HCT116 (cell line): ENCODE data around the gene ORC3. TPM values are rescaled to one million over a fixed set of nuclear protein-coding genes. Genes with fewer than 3 reads are reported as not detected.
A peak's percentile ranks its signal among the peaks of the same experiment; 100 is the strongest.

Experiments
- ATAC-seq: fragments of 200-7000 bp; cut with Tn5 transposase; 2 replicates; pipeline ENCODE4 v1.9.1; 2020; ENCODE audit warnings: mild to moderate bottlenecking, moderate library complexity
- BruUV-seq: library from RNA; stranded (reverse); fragments of 400-500 nt; replicated peaks from 2 replicates; lab custom pipeline; 2021; lab: Mats Ljungman, UMichigan
- CTCF ChIA-PET: fragments of 300-600 bp; sonication (Branson Sonifier 250); formaldehyde crosslinking; loops from one replicate; lab custom pipeline; 2021; ENCODE audit warnings: antibody characterized with exemption; lab: Charles Lee
- POLR2A ChIA-PET: fragments of 300-600, 350-600 bp; sonication (Branson Sonifier 250); formaldehyde crosslinking; loops from one replicate; lab custom pipeline; 2021; ENCODE audit warnings: antibody characterized with exemption; lab: Charles Lee
- RAD21 ChIA-PET, 2 experiments: fragments of 300-600 bp; sonication (Branson Sonifier 250); formaldehyde crosslinking; loops; one replicate each; lab custom pipeline; 2023; ENCODE audit warnings: low total read pairs in 2 of 2; ENCODE audit not compliant: uncharacterized antibody in 2 of 2, unreplicated experiment in 2 of 2, low non-redundant PET in 1 of 2; lab: Charles Lee
- DNase-seq: peaks from one replicate; pipeline ENCODE4 v3.0.0-alpha.2; 2010; ENCODE audit warnings: low read depth, low spot score
- H2AFZ ChIP-seq: fragments of 200-600 bp; shearing (Covaris generic), sonication (generic); 2 replicates; pipeline ENCODE4 v1.6.1; 2017; ENCODE audit warnings: low read depth, mixed run types, mixed read lengths, antibody characterized with exemption, low read length; ENCODE audit not compliant: poor library complexity, severe bottlenecking
- H3K27ac ChIP-seq: 2 replicates; pipeline ENCODE4 v1.5.1; 2012; ENCODE audit warnings: low read depth, low read length
- H3K27me3 ChIP-seq: fragments of 200-600 bp; sonication (generic); 2 replicates; pipeline ENCODE4 v1.6.1; 2016; ENCODE audit warnings: mixed run types, low read length, mixed read lengths; ENCODE audit not compliant: insufficient read depth
- H3K36me3 ChIP-seq, 2 experiments: fragments of 200-500 bp in 1 of 2; fragments of 200-600 bp in 1 of 2; sonication (Bioruptor generic) in 1 of 2; sonication (generic) in 1 of 2; 2 replicates each; pipeline versions ENCODE4 v1.5.1 to v1.6.1; 2014 to 2016; ENCODE audit warnings: low read length in 2 of 2, inconsistent platforms in 1 of 2, mixed read lengths in 1 of 2, mixed run types in 1 of 2; ENCODE audit not compliant: insufficient read depth in 2 of 2, control insufficient read depth in 1 of 2
- H3K4me1 ChIP-seq, 2 experiments: fragments of 200-600 bp in 1 of 2; sonication (generic) in 1 of 2; 2 replicates each; pipeline versions ENCODE4 v1.5.1 to v1.6.1; 2012 to 2017; ENCODE audit warnings: low read length in 2 of 2, inconsistent platforms in 1 of 2, mild to moderate bottlenecking in 1 of 2, mixed read lengths in 1 of 2, mixed run types in 1 of 2, moderate library complexity in 1 of 2; ENCODE audit not compliant: insufficient read depth in 2 of 2, control insufficient read depth in 1 of 2
- H3K4me2 ChIP-seq: fragments of 200-600 bp; sonication (generic); 2 replicates; pipeline ENCODE4 v1.6.1; 2017; ENCODE audit warnings: mixed run types, low read length, mixed read lengths
- H3K4me3 ChIP-seq, 2 experiments: fragments of 200-600 bp in 1 of 2; sonication (generic) in 1 of 2; replicated peaks in 1 of 2; 2 replicates each; pipeline ENCODE4 v1.5.1; 2011 to 2016; ENCODE audit warnings: low read length in 2 of 2, control low read depth in 1 of 2, low read depth in 1 of 2, mild to moderate bottlenecking in 1 of 2, mixed read lengths in 1 of 2, mixed run types in 1 of 2
- H3K79me2 ChIP-seq: fragments of 200-600 bp; sonication (generic); 2 replicates; pipeline ENCODE4 v1.6.1; 2017; ENCODE audit warnings: mild to moderate bottlenecking, mixed run types, low read length, moderate library complexity, mixed read lengths; ENCODE audit not compliant: insufficient read depth
- H3K9ac ChIP-seq: fragments of 200-600 bp; sonication (generic); 2 replicates; pipeline ENCODE4 v1.6.1; 2016; ENCODE audit warnings: low read length, mixed read lengths
- H3K9me2 ChIP-seq: fragments of 200-600 bp; sonication (generic), shearing (Covaris generic); 2 replicates; pipeline ENCODE4 v1.6.1; 2017; ENCODE audit warnings: mixed run types, mild to moderate bottlenecking, moderate library complexity; ENCODE audit not compliant: insufficient read depth
- H3K9me3 ChIP-seq, 2 experiments: fragments of 200-500 bp in 1 of 2; fragments of 200-600 bp in 1 of 2; sonication (Bioruptor generic) in 1 of 2; sonication (generic) in 1 of 2; 2 replicates each; pipeline ENCODE4 v1.6.1; 2014 to 2017; ENCODE audit warnings: low read length in 2 of 2, mixed read lengths in 2 of 2, inconsistent platforms in 1 of 2, low read depth in 1 of 2, mild to moderate bottlenecking in 1 of 2, mixed run types in 1 of 2, moderate library complexity in 1 of 2; ENCODE audit not compliant: control insufficient read depth in 1 of 2, insufficient read depth in 1 of 2
- H4K20me1 ChIP-seq: fragments of 200-600 bp; sonication (generic), shearing (Covaris generic); 2 replicates; pipeline ENCODE4 v1.6.1; 2017; ENCODE audit warnings: mixed run types, mild to moderate bottlenecking, moderate library complexity; ENCODE audit not compliant: insufficient read depth
- CBX3 ChIP-seq: IDR thresholded peaks from 2 replicates; pipeline ENCODE4 v1.6.1; 2012; ENCODE audit warnings: low read depth
- CEBPB ChIP-seq: IDR thresholded peaks from 2 replicates; pipeline ENCODE4 v1.6.1; 2012; ENCODE audit warnings: low read depth
- EGR1 ChIP-seq: IDR thresholded peaks from 2 replicates; pipeline ENCODE4 v1.6.1; 2012; ENCODE audit warnings: low read depth
- EZH2 ChIP-seq: fragments of 200-600 bp; sonication (generic); IDR thresholded peaks from 2 replicates; pipeline ENCODE4 v1.6.1; 2017; ENCODE audit warnings: antibody characterized with exemption, mixed run types
- EZH2phosphoT487 ChIP-seq: fragments of 200-600 bp; IDR thresholded peaks from 2 replicates; pipeline ENCODE4 v1.6.1; 2018; ENCODE audit warnings: antibody characterized with exemption, borderline replicate concordance
- FOSL1 ChIP-seq: IDR thresholded peaks from 2 replicates; pipeline ENCODE4 v1.6.1; 2012; ENCODE audit warnings: low read depth
- JUND ChIP-seq: IDR thresholded peaks from 2 replicates; pipeline ENCODE4 v1.6.1; 2012
- POLR2A ChIP-seq: IDR thresholded peaks from 2 replicates; pipeline ENCODE4 v1.7.0; 2011; ENCODE audit warnings: borderline replicate concordance; ENCODE audit not compliant: insufficient read depth, insufficient read length; ENCODE audit errors: extremely low read depth
- POLR2AphosphoS5 ChIP-seq: IDR thresholded peaks from 2 replicates; pipeline ENCODE4 v1.6.1; 2011; ENCODE audit warnings: mild to moderate bottlenecking, low read depth, low read length, moderate library complexity
- REST ChIP-seq: IDR thresholded peaks from 2 replicates; pipeline ENCODE4 v1.6.1; 2012; ENCODE audit warnings: low read depth
- SIN3A ChIP-seq: IDR thresholded peaks from 2 replicates; pipeline ENCODE4 v1.6.1; 2012; ENCODE audit warnings: low read depth
- SP1 ChIP-seq: IDR thresholded peaks from 2 replicates; pipeline ENCODE4 v1.6.1; 2012; ENCODE audit warnings: low read depth
- SRF ChIP-seq: IDR thresholded peaks from 2 replicates; pipeline ENCODE4 v1.6.1; 2012; ENCODE audit warnings: low read depth
- TCF7L2 ChIP-seq: IDR thresholded peaks from 2 replicates; pipeline ENCODE4 v1.7.0; 2011; ENCODE audit warnings: borderline replicate concordance, inconsistent platforms; ENCODE audit not compliant: insufficient read depth, insufficient read length; ENCODE audit errors: extremely low read depth
- YY1 ChIP-seq: IDR thresholded peaks from 2 replicates; pipeline ENCODE4 v1.6.1; 2011; ENCODE audit warnings: low read length, low read depth, moderate library complexity, mild to moderate bottlenecking; ENCODE audit not compliant: insufficient replicate concordance; ENCODE audit errors: extremely low read depth
- ZFX ChIP-seq: fragments of 450-650 bp; IDR thresholded peaks from 2 replicates; pipeline ENCODE4 v1.6.1; 2017
- intact Hi-C: fragments of 100-400 bp; cut with micrococcal nuclease; formaldehyde crosslinking; loops from 2 replicates; pipeline ENCODE4 v1.10.0; 2022
- total RNA-seq: library from RNA; stranded (reverse); gene quantifications from one replicate; pipeline ENCODE4 v1.2.1, GENCODE V29; 2021; ENCODE audit not compliant: unreplicated experiment
- TF ChIP-seq, protein P1 (sequence below): IDR thresholded peaks from 2 replicates; pipeline ENCODE4 v1.6.1; 2012
- TF ChIP-seq, protein P2 (sequence below): IDR thresholded peaks from 2 replicates; pipeline ENCODE4 v1.6.1; 2011; ENCODE audit warnings: mild to moderate bottlenecking, low read length, moderate library complexity; ENCODE audit not compliant: insufficient replicate concordance; ENCODE audit errors: extremely low read depth
- TF ChIP-seq, protein P3 (sequence below): IDR thresholded peaks from 2 replicates; pipeline ENCODE4 v1.6.1; 2012

The ORC3 gene
- total RNA-seq, 1 experiment from 2014 or later, result 34.2 TPM

- ChIA-PET CTCF (no interaction called here), POLR2A (interaction anchor here (1.2 to 1.4 kb wide), 3 partner anchors 14 to 22 kb away, joined by 3 to 5 read pairs (median 4); no protein-coding TSS in a partner anchor), RAD21 (no interaction called here)
- H4K20me1 ChIP-seq, result peaks cover 35% of the 10 kb centered on the region; the same call in 1 of the 2 replicates
- ATAC-seq (peak; percentile 89), DNase-seq (peak; percentile 98)
- H3K4me1 ChIP-seq, result peaks cover 12 to 42% of the 10 kb centered on the region in 2 experiments
- no peaks in the 10 kb centered on the region for H3K9me2 ChIP-seq
- BruUV-seq, result no TSS peak
- peak within 1 kb of the TSS; percentile 95 for H3K9ac ChIP-seq
- no peaks in the 10 kb centered on the region for H3K27me3 ChIP-seq
- peak within 1 kb of the TSS; percentile 95 for H3K27ac ChIP-seq
- peak within 1 kb of the TSS; percentile 85 for H3K4me2 ChIP-seq
- peak within 1 kb of the TSS; percentile 78 to 91 for H3K4me3 ChIP-seq
- peak within 1 kb of the TSS; percentile 87 for H2AFZ ChIP-seq
- peaks cover 5% of the 10 kb centered on the region in 2 experiments; a peak in 1 of 4 replicates for H3K36me3 ChIP-seq
- intact Hi-C loops, result loop anchor here (2.0 to 5.0 kb wide), 2 partner anchors 229 to 295 kb away; partner anchors contain the start of genes CFAP206 and SLC35A1
- peaks cover 51% of the 10 kb centered on the region for H3K79me2 ChIP-seq
- no peaks in the 10 kb centered on the region for H3K9me3 ChIP-seq
- no peak; the same call in 1 of the 2 replicates for TF ChIP-seq JUND
- TF ChIP-seq, protein P1, sequence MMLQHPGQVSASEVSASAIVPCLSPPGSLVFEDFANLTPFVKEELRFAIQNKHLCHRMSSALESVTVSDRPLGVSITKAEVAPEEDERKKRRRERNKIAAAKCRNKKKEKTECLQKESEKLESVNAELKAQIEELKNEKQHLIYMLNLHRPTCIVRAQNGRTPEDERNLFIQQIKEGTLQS, result no peak
- TF ChIP-seq CBX3, result no peak
- TF ChIP-seq, protein P2, sequence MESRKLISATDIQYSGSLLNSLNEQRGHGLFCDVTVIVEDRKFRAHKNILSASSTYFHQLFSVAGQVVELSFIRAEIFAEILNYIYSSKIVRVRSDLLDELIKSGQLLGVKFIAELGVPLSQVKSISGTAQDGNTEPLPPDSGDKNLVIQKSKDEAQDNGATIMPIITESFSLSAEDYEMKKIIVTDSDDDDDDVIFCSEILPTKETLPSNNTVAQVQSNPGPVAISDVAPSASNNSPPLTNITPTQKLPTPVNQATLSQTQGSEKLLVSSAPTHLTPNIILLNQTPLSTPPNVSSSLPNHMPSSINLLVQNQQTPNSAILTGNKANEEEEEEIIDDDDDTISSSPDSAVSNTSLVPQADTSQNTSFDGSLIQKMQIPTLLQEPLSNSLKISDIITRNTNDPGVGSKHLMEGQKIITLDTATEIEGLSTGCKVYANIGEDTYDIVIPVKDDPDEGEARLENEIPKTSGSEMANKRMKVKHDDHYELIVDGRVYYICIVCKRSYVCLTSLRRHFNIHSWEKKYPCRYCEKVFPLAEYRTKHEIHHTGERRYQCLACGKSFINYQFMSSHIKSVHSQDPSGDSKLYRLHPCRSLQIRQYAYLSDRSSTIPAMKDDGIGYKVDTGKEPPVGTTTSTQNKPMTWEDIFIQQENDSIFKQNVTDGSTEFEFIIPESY, result no peak
- TF ChIP-seq, protein P3, sequence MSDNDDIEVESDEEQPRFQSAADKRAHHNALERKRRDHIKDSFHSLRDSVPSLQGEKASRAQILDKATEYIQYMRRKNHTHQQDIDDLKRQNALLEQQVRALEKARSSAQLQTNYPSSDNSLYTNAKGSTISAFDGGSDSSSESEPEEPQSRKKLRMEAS, result peak; percentile 59
- TF ChIP-seq SP1, result peak; percentile 79
- TF ChIP-seq EZH2, result no peak
- peak; percentile 22; the same call in 1 of the 2 replicates for TF ChIP-seq ZFX
- TF ChIP-seq FOSL1, result no peak
- peak; percentile 89 for TF ChIP-seq SIN3A
- TF ChIP-seq EGR1, result peak; percentile 75
- peak; percentile 81 for TF ChIP-seq TCF7L2
- TF ChIP-seq POLR2AphosphoS5, result peak; percentile 95
- no peak for TF ChIP-seq CEBPB
- no peak for TF ChIP-seq EZH2phosphoT487
- TF ChIP-seq POLR2A, result peak; percentile 84
- TF ChIP-seq SRF, result 0 out of 2 replicates have a peak, but pooled peaks have one; percentile 24
- TF ChIP-seq YY1, result peak; percentile 95
- TF ChIP-seq REST, result no peak
These were observed 112.0 kb downstream of the ORC3 start, which contains the start of gene AKIRIN2 for GRCh38 chr6:87701676-87702588. TSS of gene AKIRIN2 (minus strand) at chr6:87702233. CDS start at chr6:87701684, 549 bp downstream.
